Stimulated activated CD4-positive, alpha-beta T cell treated with anti-CD3 and anti-CD28 coated beads, Interleukin-4, amount 100 ng/mL, for 1 hour (primary cell): ENCODE data around the gene ITLN2.
A peak's percentile ranks its signal among the peaks of the same experiment; 100 is the strongest.
"Not testable (repeated sequence)": the region's sequence is repeated elsewhere in the genome, so short reads cannot be mapped to it uniquely, and the experiment has no call there.

ENCODE experiments used
- DNase-seq: peaks from one replicate; pipeline ENCODE4 v3.0.0-alpha.2; 2020

Gene ITLN2

DNA sequence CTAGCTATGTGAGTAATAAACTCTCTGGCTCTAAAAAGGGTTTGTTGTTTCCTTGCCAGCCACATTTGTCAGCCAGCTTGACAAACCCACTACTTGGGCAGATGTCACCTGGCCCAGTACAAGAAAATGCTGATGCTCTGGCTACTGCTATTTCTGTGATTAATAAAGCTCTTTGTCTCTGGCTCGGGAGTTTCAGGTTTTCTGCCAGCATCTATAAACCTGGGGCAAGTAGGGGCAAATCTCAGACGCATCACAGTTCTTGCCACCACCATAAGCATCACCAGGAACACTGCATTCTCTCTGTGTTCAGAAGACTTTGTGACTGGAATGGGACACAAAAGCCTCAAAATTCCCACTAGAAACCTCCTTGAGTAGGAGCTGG lies 2.5 kb downstream of the ITLN2 start:
- no peak for DNase-seq

DNA sequence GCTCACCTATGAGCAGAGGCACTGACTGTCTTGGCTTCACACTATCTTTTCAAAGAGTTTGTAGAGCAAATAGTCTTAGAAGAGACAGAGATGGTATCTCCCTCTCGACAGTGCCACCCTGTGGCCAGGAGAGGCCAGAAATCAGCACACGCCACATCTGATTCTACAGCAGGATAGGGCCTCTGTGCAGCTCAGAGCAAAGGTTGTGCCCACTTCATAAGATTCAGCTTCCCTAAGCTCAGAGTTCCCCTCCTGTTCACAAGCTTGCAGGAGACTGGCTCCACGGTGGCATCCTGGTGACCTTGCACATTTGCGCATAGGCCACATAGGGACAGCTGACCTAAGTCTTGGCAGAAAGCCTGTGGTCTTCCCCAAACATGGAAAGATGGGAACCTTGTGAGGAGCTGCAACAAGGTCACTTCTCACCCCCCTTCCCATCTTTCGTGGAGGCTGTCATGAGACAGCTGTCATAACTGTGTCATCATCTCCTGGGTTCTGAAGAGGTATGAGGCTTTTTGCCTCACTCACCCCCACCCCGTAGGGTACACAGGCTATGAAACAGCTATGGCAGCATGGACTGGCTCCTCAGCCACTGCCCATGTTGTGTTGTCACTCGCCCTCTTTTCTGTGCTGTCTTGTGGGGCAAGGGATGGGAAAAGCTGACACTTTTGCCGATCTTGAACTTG lies 3.0 kb downstream of the ITLN2 start:
- peak; percentile 76 for DNase-seq

- DNase-seq: no peak
These were observed 4.0 kb downstream of the ITLN2 start for GRCh38 chr1:160950657-160951056.

- DNase-seq: no peak
These were observed 4.7 kb downstream of the ITLN2 start for GRCh38 chr1:160949881-160950280.

DNA sequence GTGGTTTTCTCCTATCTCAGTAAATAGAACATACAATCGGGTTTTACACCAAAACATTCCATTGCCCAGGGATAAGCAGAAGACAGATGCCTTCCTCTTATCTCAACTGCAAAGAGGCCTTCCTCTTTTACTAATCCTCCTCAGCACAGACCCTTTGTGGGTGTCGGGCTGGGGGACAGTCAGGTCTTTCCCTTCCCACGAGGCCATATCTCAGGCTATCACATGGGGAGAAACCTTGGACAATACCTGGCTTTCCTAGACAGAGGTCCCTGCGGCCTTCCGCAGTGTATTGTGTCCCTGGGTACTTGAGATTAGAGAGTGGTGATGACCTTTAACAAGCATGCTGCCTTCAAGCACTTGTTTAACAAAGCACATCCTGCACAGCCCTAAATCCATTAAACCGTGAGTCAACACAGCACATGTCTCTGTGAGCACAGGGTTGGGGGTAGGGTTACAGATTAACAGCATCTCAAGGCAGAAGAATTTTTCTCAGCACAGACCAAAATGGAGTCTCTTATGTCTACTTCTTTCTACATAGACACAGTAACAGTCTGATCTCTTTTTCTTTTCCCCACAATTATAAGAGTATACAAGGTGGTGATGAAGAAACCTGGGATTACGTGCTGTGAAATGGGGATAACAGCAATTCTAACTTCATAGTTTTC lies 5.3 kb downstream of the ITLN2 start:
- DNase-seq: not testable (repeated sequence)

GRCh38 chr1:160947174-160947759 lies 7.3 kb downstream of the ITLN2 start:
- DNase-seq: not testable (repeated sequence)

GRCh38 chr1:160945881-160946280 lies 8.7 kb downstream of the ITLN2 start:
- not testable (repeated sequence) for DNase-seq

GRCh38 chr1:160945079-160945478 lies 9.5 kb downstream of the ITLN2 start:
- DNase-seq: no peak

- no peak for DNase-seq
These were observed 11.7 kb downstream of the ITLN2 start for GRCh38 chr1:160942926-160943325.

GRCh38 chr1:160936666-160937065 lies 17.9 kb downstream of the ITLN2 start:
- not testable (repeated sequence) for DNase-seq

- no peak for DNase-seq
These were observed 18.9 kb downstream of the ITLN2 start for GRCh38 chr1:160935527-160936258.

GRCh38 chr1:160933305-160933704 lies 21.3 kb downstream of the ITLN2 start:
- DNase-seq: not testable (repeated sequence)

DNA sequence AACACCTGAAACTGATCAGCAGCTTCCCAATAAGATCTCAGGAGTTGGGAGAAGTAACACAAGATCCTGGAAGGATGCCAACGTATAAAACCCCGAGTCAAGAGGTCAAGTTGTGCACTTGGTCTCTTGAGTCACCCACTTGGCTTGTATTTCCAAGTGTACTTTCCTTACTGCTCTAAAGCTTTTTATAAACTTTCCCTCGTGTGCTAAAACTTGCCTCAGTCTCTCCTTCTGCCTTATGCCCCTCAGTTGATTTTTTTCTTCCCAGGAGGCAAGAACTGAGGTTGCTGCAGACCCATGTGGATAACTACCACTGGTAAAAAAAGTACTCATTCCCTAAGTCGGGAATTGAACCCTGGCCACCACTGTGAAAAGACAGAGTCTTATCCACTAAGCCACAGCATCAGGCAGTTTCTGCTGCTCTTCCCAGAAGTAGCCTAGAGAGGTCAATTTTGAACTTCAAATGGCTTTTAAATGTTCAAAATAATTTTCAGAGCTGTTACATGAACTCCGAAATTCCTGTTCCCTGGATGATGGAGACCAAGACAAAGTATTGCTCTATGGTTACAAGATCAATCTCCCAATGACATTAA lies 28.9 kb downstream of the ITLN2 start:
- no peak for DNase-seq

DNA sequence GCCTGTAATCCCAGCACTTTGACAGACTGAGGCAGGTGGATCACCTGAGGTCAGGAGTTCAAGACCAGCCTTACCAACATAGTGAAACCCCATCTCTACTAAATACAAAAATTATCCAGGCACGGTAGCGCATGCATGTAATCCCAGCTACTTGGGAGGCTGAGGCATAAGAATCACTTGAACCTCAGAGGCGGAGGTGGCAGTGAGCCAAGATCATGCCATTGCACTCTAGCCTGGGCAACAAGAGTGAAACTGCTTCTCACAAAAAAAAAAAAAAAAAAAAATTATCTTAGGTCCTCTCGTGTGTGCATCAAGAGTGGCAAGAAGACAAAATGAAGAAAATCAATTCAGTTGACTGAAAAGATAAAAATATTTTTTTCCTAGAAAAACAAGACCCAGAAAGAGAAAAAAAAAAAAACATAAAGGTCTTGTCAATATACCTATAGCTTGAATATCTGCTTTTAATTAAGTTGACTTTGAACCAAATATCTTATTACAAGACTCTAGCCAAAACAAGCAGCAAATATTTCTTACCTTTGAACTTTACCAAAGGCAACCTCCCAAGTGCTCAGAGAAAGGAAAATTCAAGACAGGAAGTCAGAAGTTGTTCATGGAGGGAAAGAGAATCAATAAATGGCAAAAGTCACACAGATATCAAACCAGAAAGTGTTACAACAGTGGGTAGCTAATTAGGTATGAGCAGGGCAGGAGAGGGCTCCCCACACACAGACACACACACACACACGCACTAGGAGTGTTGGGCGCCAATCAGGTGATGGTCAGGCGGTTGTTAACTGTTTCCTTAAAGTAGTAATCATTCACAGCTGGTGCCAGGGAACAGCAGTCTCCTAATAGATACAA lies 29.6 kb downstream of the ITLN2 start:
- no peak for DNase-seq

- DNase-seq: no peak
These were observed 37.9 kb downstream of the ITLN2 start for GRCh38 chr1:160916666-160917065.

GRCh38 chr1:160913229-160913628 lies 41.4 kb downstream of the ITLN2 start:
- DNase-seq: not testable (repeated sequence)

DNA sequence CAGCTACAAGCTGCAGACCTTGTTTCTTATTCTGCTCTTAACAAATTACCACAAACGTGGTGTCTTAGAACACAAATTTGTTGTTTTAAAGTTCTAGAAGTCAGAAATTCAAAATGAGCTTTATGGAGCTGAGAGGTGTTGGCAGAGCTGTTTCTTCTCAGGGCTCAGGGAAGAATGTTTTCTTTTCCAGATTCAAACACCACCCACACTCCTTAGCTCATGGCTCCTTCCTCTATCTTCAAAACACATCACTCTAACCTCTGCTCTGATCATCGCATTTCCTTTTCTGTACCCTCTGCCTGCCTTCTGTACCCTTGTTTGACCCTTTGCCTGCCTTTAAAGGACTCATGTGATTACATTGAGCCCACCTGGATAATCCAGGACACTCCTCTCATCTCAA lies 42.7 kb downstream of the ITLN2 start:
- DNase-seq: no peak

GRCh38 chr1:160911441-160911840 lies 43.2 kb downstream of the ITLN2 start:
- DNase-seq: no peak

DNA sequence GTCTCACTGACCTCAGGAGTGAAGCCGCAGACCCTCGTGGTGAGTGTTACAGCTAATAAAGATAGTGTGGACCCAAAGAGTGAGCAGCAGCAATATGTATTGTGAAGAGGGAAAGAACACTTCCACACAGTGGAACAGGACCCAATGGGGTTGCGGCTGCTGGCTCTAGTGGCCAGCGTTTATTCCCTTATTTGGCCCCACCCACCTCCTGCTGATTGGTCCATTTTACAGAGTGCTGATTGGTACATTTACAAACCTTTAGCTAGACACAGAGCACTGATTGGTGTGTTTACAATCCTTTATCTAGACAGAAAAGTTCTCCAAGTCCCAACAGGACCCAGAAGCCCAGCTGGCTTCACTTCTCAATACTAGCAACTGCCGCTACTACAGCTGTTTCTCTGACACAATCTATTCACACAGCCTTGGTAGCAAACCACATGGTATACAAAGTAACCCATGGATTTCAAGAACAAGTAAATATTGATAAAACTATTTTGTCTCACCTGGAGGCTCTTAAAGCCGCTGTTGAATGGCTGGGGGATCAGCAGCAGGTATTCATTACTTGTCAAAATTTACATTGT lies 44.3 kb downstream of the ITLN2 start:
- DNase-seq: no peak

DNA sequence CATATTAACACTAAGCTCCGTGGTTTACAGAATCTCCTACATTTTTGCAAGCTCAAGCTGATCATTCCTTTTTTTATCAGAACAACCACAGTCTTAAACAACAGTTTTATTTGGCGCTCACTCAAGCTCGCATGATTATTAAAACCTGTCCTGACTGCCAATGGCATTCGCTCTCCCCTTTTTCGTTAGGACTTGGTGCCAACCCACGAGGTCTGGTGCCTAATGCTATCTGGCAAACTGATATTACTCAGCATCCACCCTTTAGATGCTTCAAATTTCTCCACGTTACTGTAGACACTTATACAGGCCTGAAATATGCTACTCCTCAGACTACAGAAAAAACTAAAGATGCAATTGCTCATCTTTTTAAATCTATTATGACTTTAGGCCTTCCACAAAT lies 46.6 kb downstream of the ITLN2 start:
- DNase-seq: no peak

DNA sequence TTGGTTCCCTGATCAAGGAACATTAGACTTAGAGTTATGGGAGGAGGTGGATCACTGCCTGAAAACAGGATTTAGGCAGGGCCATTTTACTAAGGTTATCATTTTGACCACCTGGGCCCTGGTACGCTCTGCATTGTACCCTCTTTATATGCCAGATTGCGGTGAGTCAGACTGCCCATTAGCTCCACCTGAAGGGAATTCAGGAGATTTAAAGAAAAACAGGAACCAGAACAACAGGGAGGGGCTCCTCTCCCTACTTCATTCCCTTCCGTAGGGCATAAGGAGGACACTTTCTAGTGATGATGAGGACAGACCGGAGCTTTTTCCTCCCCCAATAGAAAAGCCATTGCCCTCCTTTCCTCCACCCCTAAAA lies 49.0 kb downstream of the ITLN2 start:
- no peak for DNase-seq
